DND-41 (cell line): ENCODE results near the gene SGMS1.

Experiments used
- ATAC-seq: fragments of 200-7000 bp; cut with Tn5 transposase; 3 replicates; pipeline ENCODE4 v1.9.1; 2021; ENCODE audit warnings: low read depth; ENCODE audit not compliant: insufficient read depth
- DNase-seq: peaks from one replicate; pipeline ENCODE4 v3.0.0-alpha.2; 2020
- H2AFZ ChIP-seq: 2 replicates; pipeline ENCODE4 v1.6.0; 2012; ENCODE audit warnings: low read depth, low read length
- H3K27ac ChIP-seq: 2 replicates; pipeline ENCODE4 v1.5.1; 2012; ENCODE audit warnings: low read length, inconsistent platforms
- H3K27me3 ChIP-seq: fragments of 200-600 bp; sonication (generic); 2 replicates; pipeline ENCODE4 v1.6.0; 2012; ENCODE audit warnings: low read length, mild to moderate bottlenecking, inconsistent platforms; ENCODE audit not compliant: insufficient read depth, poor library complexity
- H3K36me3 ChIP-seq: 2 replicates; pipeline ENCODE4 v1.5.1; 2012; ENCODE audit warnings: low read length, inconsistent platforms; ENCODE audit not compliant: insufficient read depth
- H3K4me1 ChIP-seq: 2 replicates; pipeline ENCODE4 v1.5.1; 2012; ENCODE audit warnings: mild to moderate bottlenecking, low read length; ENCODE audit not compliant: insufficient read depth
- H3K4me2 ChIP-seq: 2 replicates; pipeline ENCODE4 v1.6.0; 2012; ENCODE audit warnings: mild to moderate bottlenecking, moderate library complexity, low read length, inconsistent platforms; ENCODE audit not compliant: insufficient read depth
- H3K4me3 ChIP-seq, 2 experiments: fragments of 200-600 bp in 1 of 2; shearing (Covaris generic) in 1 of 2; 2 replicates each; pipeline ENCODE4 v1.5.1; 2012 to 2016; ENCODE audit warnings: inconsistent platforms in 2 of 2, low read length in 2 of 2, mild to moderate bottlenecking in 2 of 2, low read depth in 1 of 2, moderate library complexity in 1 of 2
- H3K79me2 ChIP-seq: 2 replicates; pipeline ENCODE4 v1.6.0; 2012; ENCODE audit warnings: low read length, inconsistent platforms; ENCODE audit not compliant: insufficient read depth
- H3K9ac ChIP-seq: 2 replicates; pipeline ENCODE4 v1.6.0; 2012; ENCODE audit warnings: low read depth, mild to moderate bottlenecking, inconsistent platforms, low read length, moderate library complexity
- H3K9me3 ChIP-seq: 2 replicates; pipeline ENCODE4 v1.5.1; 2012; ENCODE audit warnings: low read length, moderate library complexity, mild to moderate bottlenecking, inconsistent platforms; ENCODE audit not compliant: insufficient read depth, severe bottlenecking
- H4K20me1 ChIP-seq: 2 replicates; pipeline ENCODE4 v1.6.0; 2012; ENCODE audit warnings: low read length; ENCODE audit not compliant: insufficient read depth
- EZH2 ChIP-seq: IDR thresholded peaks from 3 replicates; pipeline ENCODE4 v1.6.1; 2012; ENCODE audit warnings: borderline replicate concordance, low read depth, mild to moderate bottlenecking, moderate library complexity, low read length, inconsistent platforms; ENCODE audit not compliant: severe bottlenecking
- TF ChIP-seq, protein P1 (sequence below): IDR thresholded peaks from 2 replicates; pipeline ENCODE4 v1.5.1; 2012; ENCODE audit warnings: borderline replicate concordance, low read length, moderate library complexity, mild to moderate bottlenecking; ENCODE audit not compliant: poor library complexity, severe bottlenecking; ENCODE audit errors: extremely low read depth

The SGMS1 gene

GRCh38 chr10:50407076-50407801 lies 216.5 kb downstream of the SGMS1 start:
- H3K4me2 ChIP-seq = no peak overlapping the region
- H3K9ac ChIP-seq = no peak overlapping the region

GRCh38 chr10:50406457-50407070 lies 217.2 kb downstream of the SGMS1 start:
- TF ChIP-seq EZH2 = no peak
- TF ChIP-seq, protein P1, sequence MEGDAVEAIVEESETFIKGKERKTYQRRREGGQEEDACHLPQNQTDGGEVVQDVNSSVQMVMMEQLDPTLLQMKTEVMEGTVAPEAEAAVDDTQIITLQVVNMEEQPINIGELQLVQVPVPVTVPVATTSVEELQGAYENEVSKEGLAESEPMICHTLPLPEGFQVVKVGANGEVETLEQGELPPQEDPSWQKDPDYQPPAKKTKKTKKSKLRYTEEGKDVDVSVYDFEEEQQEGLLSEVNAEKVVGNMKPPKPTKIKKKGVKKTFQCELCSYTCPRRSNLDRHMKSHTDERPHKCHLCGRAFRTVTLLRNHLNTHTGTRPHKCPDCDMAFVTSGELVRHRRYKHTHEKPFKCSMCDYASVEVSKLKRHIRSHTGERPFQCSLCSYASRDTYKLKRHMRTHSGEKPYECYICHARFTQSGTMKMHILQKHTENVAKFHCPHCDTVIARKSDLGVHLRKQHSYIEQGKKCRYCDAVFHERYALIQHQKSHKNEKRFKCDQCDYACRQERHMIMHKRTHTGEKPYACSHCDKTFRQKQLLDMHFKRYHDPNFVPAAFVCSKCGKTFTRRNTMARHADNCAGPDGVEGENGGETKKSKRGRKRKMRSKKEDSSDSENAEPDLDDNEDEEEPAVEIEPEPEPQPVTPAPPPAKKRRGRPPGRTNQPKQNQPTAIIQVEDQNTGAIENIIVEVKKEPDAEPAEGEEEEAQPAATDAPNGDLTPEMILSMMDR = no peak
- Histone ChIP-seq H3K27me3 (no peaks in the 10 kb centered on the region), H3K4me3 (no peak overlapping the region), H3K9me3 (no peaks in the 10 kb centered on the region), H3K36me3 (no peaks in the 10 kb centered on the region), H3K27ac (no peak overlapping the region), H2AFZ (no peak overlapping the region), H3K4me1 (no peaks in the 10 kb centered on the region), H3K4me2 (no peak overlapping the region), H3K9ac (no peak overlapping the region), H3K79me2 (no peaks in the 10 kb centered on the region), H4K20me1 (no peaks in the 10 kb centered on the region)
- no peak for ATAC-seq
- no peak for DNase-seq

More at GRCh38 chr10:50407076-50407801, 216.5 kb downstream of the SGMS1 start:
- Histone ChIP-seq H3K4me1 (no peaks in the 10 kb centered on the region), H4K20me1 (no peaks in the 10 kb centered on the region), H3K4me3 (no peak overlapping the region), H3K36me3 (no peaks in the 10 kb centered on the region), H3K27me3 (no peaks in the 10 kb centered on the region), H3K9me3 (no peaks in the 10 kb centered on the region), H3K79me2 (no peaks in the 10 kb centered on the region), H2AFZ (no peak overlapping the region), H3K27ac (no peak overlapping the region)
- TF ChIP-seq, protein P1 = no peak
- TF ChIP-seq EZH2 = no peak
- ATAC-seq (no peak), DNase-seq (no peak)

GRCh38 chr10:50405723-50406122 lies 218.0 kb downstream of the SGMS1 start:
- no peak overlapping the region for H3K4me2 ChIP-seq
- no peaks in the 10 kb centered on the region for H3K27me3 ChIP-seq
- H3K4me1 ChIP-seq = no peaks in the 10 kb centered on the region
- no peak overlapping the region for H2AFZ ChIP-seq
- no peak overlapping the region for H3K4me3 ChIP-seq
- H4K20me1 ChIP-seq = no peaks in the 10 kb centered on the region
- no peaks in the 10 kb centered on the region for H3K9me3 ChIP-seq
- no peaks in the 10 kb centered on the region for H3K79me2 ChIP-seq
- no peak for ATAC-seq
- H3K9ac ChIP-seq = no peak overlapping the region
- no peaks in the 10 kb centered on the region for H3K36me3 ChIP-seq
- no peak for TF ChIP-seq EZH2
- TF ChIP-seq, protein P1 = no peak
- no peak for DNase-seq
- H3K27ac ChIP-seq = no peak overlapping the region
